Activated CD4-positive, CD25-positive, alpha-beta regulatory T cell treated with anti-CD3 and anti-CD28 coated beads, Interleukin-2, amount 50 U/mL, for 16 hours (primary cell): ENCODE data around the gene LMLN.
"Not testable (repeated sequence)": the region's sequence is repeated elsewhere in the genome, so short reads cannot be mapped to it uniquely, and the experiment has no call there.

Source experiments
- DNase-seq: peaks from one replicate; pipeline ENCODE4 v3.0.0-alpha.2; 2020; ENCODE audit warnings: low read depth, low spot score

LMLN gene

DNA sequence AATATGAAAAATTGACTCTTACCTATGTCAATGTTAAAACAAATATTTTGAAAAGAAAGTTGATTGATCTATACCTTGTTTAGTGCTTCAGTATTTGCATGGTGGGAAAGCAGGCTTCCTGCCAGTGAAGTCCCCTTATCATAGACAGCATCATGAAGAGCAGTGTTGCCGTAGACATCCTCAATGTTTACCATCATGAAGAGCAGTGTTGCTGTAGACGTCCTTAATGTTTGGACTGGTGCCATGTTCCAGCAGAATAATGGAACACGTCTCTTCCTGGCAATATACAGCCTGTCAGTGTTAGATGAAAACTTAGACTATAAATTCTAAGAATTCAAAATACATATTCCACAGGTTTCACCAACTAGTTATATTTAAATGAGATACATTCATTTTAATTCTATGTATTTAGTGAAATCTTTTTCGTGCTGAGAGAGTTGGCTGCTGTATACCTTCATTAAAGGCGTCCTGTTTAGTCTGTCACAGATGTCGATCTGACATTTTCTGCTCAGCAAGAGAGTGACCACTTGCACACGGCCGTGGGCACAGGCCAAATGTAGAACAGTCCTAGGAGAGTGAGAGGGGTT is 116.8 kb downstream of the LMLN start:
- no peak for DNase-seq

DNA sequence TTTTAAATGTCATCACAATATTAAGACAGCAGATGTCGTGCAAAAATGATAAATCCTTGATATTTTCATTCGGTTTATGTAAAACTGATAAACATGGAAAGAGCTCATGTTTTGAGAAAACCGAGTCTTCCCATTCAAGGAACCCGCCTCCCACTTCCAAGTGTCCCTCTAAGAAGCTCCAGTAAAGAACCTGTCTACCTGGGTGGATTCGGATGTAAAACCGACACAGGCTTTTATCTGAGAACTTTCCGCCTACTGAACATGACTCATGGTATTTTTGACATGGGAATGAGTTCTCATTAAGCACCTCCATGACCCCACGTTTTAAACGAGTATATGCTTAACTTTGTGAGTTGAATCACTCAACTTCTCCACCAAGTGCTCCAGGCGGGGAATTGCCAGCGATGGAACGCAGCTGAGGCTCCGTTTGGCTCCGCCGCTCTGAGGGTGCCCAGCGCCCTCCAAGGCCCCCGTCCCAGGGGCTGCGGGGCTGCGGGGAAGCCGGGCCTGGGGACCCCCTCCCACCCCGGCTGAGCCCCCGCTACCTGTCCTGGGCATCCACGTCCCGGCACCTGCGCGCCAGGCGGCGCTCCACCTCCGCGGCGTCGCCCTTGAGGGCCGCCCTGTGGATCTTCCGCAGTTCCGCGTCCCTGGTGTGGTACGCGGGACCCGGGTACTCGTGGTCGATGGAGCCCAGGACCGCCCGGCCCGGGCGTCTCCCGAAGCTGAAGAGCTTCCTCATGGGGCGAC is 119.9 kb downstream of the LMLN start:
- no peak for DNase-seq

DNA sequence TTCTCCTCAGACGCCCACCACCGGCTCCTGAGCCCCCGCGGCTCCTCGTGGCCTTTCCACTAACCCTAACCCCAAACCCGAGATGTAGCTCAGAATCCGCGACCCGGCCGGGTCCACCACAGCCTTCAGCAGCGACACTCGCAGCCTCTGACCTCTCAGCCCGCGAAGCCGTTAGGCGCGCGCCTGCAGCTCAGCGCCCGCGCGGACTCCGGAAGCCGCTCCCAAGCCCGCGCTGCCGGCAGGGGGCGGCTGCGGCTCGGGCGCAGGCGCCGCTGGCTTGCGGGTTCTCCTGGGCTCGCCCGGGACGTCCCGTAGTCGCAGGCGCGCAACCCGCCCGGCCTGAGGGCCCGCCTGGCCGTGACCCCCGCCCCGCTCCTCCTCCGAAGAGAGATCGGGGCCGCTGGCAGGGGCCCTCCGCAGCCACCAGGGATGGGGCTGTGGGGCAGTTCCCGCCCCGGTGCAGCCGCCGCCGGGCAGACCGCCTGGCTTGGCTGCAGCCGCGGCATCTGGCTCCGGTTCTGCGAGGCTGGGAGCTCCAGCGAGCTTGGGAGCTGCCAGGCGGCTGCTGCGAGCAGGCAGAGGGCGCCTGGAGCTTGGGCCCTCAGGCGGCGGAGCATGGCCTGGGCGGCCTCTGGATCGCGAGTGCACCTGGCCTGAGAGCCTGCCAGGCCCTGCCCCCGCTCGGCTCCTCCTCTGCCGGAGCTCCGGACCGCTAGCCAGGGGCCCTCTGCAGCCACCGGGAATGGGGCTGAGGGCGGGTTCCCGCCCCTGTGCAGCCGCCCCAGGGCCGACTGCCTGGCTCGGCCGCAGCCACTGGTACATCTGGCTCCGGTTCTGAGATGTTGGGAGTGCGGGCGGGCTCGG is 120.7 kb downstream of the LMLN start:
- DNase-seq, result no peak

DNA sequence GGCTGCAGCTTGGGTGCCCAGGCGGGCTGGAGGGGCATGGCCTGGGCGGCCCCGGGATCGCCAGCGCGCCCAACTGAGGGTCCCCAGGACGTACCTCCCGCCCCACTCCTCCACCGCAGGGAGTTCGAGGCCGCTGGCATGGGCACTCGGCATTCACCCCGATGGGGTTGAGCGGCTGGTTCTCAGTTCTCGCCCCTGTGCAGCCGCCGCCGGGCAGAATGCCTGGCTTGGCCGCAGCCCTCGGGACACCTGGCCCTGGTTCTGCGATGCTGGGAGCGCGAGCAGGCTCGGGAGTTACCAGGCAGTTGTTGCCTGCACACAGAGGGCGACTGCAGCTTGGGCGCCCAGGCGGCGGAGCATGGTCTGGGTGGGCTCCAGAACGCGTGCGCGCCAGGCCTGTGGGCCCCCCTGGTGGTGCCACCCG is 121.4 kb downstream of the LMLN start:
- no peak for DNase-seq

DNA sequence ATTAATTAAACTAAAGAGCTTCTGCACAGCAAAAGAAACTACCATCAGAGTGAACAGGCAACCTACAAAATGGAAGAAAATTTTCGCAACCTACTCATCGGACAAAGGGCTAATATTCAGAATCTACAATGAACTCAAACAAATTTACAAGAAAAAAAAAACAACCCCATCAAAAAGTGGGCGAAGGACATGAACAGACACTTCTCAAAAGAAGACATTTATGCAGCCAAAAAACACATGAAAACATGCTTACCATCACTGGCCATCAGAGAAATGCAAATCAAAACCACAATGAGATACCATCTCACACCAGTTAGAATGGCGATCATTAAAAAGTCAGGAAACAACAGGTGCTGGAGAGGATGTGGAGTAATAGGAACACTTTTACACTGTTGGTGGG is 122.2 kb downstream of the LMLN start:
- not testable (repeated sequence) for DNase-seq

DNA sequence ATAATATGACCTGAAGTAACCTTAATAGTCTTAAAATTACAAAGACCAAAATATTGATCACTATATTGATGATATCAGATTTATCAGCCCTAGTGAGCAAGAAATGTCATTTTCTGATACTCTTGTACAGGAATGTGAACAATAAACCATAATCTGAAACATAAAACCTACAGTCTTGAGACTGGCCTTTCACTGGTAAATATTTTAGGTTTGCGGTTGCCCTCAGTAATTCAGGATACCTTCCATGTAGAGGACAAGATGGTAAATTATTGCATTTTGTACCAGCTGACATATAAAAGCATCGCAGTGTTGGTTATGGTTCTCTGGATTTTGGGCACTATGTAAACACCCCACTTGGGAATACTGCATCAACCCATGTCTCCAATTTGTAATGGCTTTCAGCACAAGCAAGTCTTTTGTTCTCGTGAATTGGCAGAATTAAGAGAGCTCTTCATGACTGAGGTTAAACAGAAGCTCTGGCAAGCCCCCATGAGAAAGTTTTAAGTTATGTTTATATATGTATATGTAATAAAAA is 128.5 kb downstream of the LMLN start:
- DNase-seq, result no peak

DNA sequence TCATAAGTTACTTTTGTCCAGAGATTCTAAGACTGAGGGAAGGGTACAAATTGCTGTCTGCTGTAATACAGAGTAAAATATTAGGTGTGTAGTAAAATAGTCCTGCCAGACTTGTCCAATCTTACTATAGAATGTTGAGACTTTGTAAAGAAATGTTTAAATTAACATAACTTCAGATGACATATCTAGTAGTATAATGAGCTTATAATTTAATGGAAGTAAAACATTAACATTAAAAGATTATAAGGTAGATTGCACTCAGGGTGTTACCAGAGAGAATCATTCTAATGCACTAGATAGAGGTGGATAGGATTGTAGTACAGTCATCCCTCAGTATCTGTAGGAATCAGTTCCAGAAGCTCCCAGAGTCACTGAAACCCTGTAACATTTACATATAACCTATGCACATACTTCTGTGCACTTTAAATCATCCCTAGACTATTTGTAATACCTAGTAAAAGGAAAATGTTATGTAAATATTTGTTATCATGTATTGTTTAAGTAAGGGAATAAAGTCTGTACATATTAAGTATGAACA is 130.8 kb downstream of the LMLN start:
- no peak for DNase-seq

DNA sequence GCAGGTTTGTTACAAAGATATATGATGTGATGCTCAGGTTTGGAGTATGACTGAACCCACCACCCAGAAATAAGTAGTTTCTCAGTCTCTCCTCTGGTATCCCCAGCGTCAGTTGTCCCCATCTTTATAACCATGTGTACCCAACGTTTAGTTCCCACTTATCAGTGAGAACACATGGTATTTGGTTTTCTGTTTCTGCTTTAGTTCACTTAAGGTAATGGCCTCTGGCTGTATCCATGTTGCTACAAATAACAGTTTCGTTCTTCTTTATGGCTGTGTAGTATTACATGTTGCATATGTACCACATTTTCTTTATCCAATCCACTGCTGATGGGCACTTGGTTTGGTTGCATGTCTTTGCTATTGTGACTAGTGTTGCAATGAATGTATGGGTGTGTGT is 132.3 kb downstream of the LMLN start:
- no peak for DNase-seq

DNA sequence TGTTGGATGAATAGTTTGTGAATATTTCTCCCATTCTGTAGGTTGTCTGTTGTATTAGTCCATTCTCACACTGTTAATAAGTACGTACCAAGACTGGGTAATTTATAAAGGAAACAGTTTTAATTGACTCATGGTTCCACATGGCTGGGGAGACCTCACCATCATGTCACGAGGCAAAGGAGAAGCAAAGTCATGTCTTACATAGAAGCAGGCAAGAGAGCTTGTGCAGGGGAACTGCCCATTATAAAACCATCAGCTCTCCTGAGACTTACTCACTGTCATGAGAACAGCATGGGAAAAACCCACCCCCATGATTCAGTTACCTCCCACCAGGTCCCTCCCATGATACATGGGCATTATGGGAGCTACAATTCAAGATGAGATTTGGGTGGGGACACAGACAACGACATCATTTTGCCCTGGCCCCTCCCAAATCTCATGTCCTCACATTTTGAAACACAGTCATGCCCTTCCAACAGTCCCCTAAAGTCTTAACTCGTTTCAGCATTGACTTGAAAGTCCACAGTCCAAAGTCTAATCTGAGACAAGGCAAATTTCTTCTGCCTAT is 133.2 kb downstream of the LMLN start:
- DNase-seq, result no peak
